ENCODE measurements around the gene PSMD6. TPM values are rescaled to one million over a fixed set of nuclear protein-coding genes. Genes with fewer than 3 reads are reported as not detected.

PSMD6 gene
- total and polyA plus RNA-seq, 9 of the 15 experiments (the other 6 are each of a cell fraction or from before 2014, with no cell fraction given), result 78.2 to 133 (median 113) TPM

DNA sequence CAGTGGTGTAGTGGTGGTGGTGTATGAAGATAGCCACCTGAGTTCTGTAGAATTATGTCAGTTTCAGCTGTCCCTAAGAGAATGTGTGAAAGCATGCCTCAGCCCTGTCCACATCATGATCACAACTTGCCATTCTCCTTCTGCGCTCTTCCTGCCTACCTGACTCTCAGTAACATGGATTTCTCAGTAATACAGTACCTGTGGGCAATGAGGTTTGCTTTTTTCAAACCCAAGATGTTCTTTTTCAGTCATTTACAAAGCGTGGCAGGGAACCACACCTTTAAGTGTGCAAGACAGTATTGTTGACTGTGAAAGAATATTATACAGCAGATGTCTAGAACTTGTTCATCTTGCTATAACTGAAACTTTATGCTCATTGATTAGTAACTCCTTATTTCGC lies 38.9 kb downstream of the PSMD6 start:
- H3K79me2 ChIP-seq (ENCODE audit: control insufficient read depth, insufficient read depth, low read length), result no peaks in the 10 kb centered on the region
- no peak overlapping the region for H2AFZ ChIP-seq (ENCODE audit: low read depth, low read length)
- H3K9me1 ChIP-seq (ENCODE audit: control insufficient read depth, insufficient read depth, low read length), result no peaks in the 10 kb centered on the region
- TF ChIP-seq FOXK1 (CRISPR knock-in tag; IDR thresholded peaks at IDR 0.05; ENCODE audit: borderline replicate concordance) (no peak), PYGO2 (tag; IDR thresholded peaks at IDR 0.05) (no peak), POLR2AphosphoS2 (IDR thresholded peaks at IDR 0.05; ENCODE audit: low read length) (no peak)
- TF ChIP-seq, protein P1, sequence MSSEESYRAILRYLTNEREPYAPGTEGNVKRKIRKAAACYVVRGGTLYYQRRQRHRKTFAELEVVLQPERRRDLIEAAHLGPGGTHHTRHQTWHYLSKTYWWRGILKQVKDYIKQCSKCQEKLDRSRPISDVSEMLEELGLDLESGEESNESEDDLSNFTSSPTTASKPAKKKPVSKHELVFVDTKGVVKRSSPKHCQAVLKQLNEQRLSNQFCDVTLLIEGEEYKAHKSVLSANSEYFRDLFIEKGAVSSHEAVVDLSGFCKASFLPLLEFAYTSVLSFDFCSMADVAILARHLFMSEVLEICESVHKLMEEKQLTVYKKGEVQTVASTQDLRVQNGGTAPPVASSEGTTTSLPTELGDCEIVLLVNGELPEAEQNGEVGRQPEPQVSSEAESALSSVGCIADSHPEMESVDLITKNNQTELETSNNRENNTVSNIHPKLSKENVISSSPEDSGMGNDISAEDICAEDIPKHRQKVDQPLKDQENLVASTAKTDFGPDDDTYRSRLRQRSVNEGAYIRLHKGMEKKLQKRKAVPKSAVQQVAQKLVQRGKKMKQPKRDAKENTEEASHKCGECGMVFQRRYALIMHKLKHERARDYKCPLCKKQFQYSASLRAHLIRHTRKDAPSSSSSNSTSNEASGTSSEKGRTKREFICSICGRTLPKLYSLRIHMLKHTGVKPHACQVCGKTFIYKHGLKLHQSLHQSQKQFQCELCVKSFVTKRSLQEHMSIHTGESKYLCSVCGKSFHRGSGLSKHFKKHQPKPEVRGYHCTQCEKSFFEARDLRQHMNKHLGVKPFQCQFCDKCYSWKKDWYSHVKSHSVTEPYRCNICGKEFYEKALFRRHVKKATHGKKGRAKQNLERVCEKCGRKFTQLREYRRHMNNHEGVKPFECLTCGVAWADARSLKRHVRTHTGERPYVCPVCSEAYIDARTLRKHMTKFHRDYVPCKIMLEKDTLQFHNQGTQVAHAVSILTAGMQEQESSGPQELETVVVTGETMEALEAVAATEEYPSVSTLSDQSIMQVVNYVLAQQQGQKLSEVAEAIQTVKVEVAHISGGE (CRISPR knock-in tag; IDR thresholded peaks at IDR 0.05), result peak in 1 of 3 experiments; percentile 22; a peak in 1 of 6 replicates
- no peaks in the 10 kb centered on the region for H3K9me3 ChIP-seq (replicated peaks; ENCODE audit: control insufficient read depth, insufficient read depth, low read depth, low read length)
- CTCF ChIA-PET (ENCODE audit: low intra/inter-chr PET ratio), result no interaction called here
- FAIRE-seq (no peak), ATAC-seq (no peak), DNase-seq (ENCODE audit: extremely low read depth in 1 of 4, low spot score in 3 of 4) (no peak)
- H3K4me2 ChIP-seq (ENCODE audit: insufficient read depth, low read length), result no peak overlapping the region
- H3K9ac ChIP-seq (ENCODE audit: insufficient read depth in 1 of 2, low read depth in 2 of 2, low read length in 2 of 2), result no peak overlapping the region
- POLR2A ChIA-PET, result no interaction called here
- in situ Hi-C loops (cut with MboI) (no loop called here), intact Hi-C loops (cut with micrococcal nuclease) (no loop called here)
- no peak overlapping the region for H3K4me3 ChIP-seq
- peaks cover 83% of the 10 kb centered on the region; the same call in 2 of the 3 replicates for H3K36me3 ChIP-seq (ENCODE audit: control insufficient read depth, insufficient read depth, low read length)
- H3K27me3 ChIP-seq (ENCODE audit: control insufficient read depth in 2 of 2, insufficient read depth in 2 of 2, low read length in 2 of 2), result no peaks in the 10 kb centered on the region
- no peaks in the 10 kb centered on the region for H3K4me1 ChIP-seq (replicated peaks in 1 of 2; ENCODE audit: control insufficient read depth in 2 of 2, insufficient read depth in 2 of 2, low read length in 2 of 2)
- BruUV-seq (replicated peaks), result no TSS peak
- H4K20me1 ChIP-seq (replicated peaks; ENCODE audit: control insufficient read depth, insufficient read depth, low read length), result no peaks in the 10 kb centered on the region
- no peak overlapping the region for H3K27ac ChIP-seq (ENCODE audit: extremely low read depth, low read depth, low read length)
- WGBS (ENCODE audit: insufficient coverage, low coverage, missing lambda C conversion rate), result 92% methylated on average over 3 of the region's 3 CpGs

All from K562 (cell line).